Activated CD8-positive, alpha-beta T cell treated with anti-CD3 and anti-CD28 coated beads, Interleukin-2, amount 10 ng/mL, durations not matched to agents 7 days and 5 days (primary cell): ENCODE results near the gene SETBP1. TPM values are rescaled to one million over a fixed set of nuclear protein-coding genes. Genes with fewer than 3 reads are reported as not detected.

Source experiments
- ATAC-seq: fragments of 150-1000 bp; cut with Tn5 transposase; one replicate; pipeline ENCODE4 v1.10.0; 2021; ENCODE audit warnings: moderate library complexity
- CTCF ChIA-PET: fragments of 350-600 bp; sonication (Branson Sonifier 250); formaldehyde crosslinking; loops from one replicate; lab custom pipeline; 2021; ENCODE audit warnings: antibody characterized with exemption; lab: Charles Lee
- POLR2A ChIA-PET: fragments of 350-600 bp; sonication (Branson Sonifier 250); formaldehyde crosslinking; loops from one replicate; lab custom pipeline; 2021; ENCODE audit warnings: antibody characterized with exemption; lab: Charles Lee
- DNase-seq: peaks from one replicate; pipeline ENCODE4 v3.0.0-alpha.2; 2020
- H3K27ac Mint-ChIP-seq: one replicate; pipeline ENCODE4 v1.8.0; 2021; ENCODE audit warnings: mild to moderate bottlenecking, mixed read lengths
- H3K27me3 Mint-ChIP-seq: one replicate; pipeline ENCODE4 v1.8.0; 2021; ENCODE audit warnings: low read depth, mixed read lengths
- H3K36me3 Mint-ChIP-seq: one replicate; pipeline ENCODE4 v1.8.0; 2021; ENCODE audit warnings: low read depth, mixed read lengths
- H3K4me1 Mint-ChIP-seq: one replicate; pipeline ENCODE4 v1.8.0; 2021; ENCODE audit warnings: low read depth, mixed read lengths
- H3K4me3 Mint-ChIP-seq: one replicate; pipeline ENCODE4 v1.8.0; 2021; ENCODE audit warnings: mild to moderate bottlenecking, mixed read lengths
- H3K9me3 Mint-ChIP-seq: one replicate; pipeline ENCODE4 v1.8.0; 2022; ENCODE audit warnings: mixed read lengths; ENCODE audit not compliant: insufficient read depth
- total RNA-seq, 2 experiments: library from RNA; stranded (reverse); gene quantifications; one replicate each; pipeline ENCODE4 v1.2.3, GENCODE V29; 2021

SETBP1 gene
- total RNA-seq, 2 experiments from 2014 or later, result 7.0 to 8.4 TPM

DNA sequence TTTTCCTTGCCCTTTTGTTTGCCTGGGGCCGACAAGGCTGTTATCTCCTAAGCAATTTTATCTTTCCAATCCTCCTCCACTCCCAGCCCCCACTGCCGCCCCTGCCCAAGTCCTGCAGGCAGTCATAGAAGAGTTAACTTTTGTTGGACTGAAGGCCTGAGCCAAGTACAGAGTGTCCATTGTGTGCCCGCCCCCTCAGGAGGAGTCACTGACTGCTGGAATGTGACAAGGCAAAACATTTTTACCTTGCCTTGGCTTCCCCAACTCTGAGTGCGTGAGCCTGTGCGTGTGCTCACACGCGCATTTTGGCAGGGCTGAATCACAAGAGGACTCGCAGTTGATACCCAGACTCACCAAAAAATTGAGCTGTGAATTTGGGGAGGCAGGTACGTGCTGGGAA is 16.2 kb downstream of the SETBP1 start:
- ATAC-seq, result no peak

GRCh38 chr18:44697315-44697714 is 16.6 kb downstream of the SETBP1 start:
- Mint-ChIP-seq H3K4me1 (peaks cover 8% of the 10 kb centered on the region), H3K4me3 (no peak overlapping the region), H3K27me3 (peaks cover 22% of the 10 kb centered on the region), H3K27ac (no peak overlapping the region), H3K36me3 (peaks cover 2% of the 10 kb centered on the region), H3K9me3 (no peaks in the 10 kb centered on the region)
- CTCF ChIA-PET, result interaction anchor here (1.0 kb wide), 1 partner anchor 11 kb away, joined by 4 read pairs; no protein-coding TSS in a partner anchor
- no peak for ATAC-seq
- no peak for DNase-seq
- POLR2A ChIA-PET, result no interaction called here

More for the DNA sequence above, 16.2 kb downstream of the SETBP1 start:
- Mint-ChIP-seq H3K9me3 (no peaks in the 10 kb centered on the region), H3K27me3 (peaks cover 23% of the 10 kb centered on the region), H3K36me3 (peaks cover 2% of the 10 kb centered on the region), H3K27ac (no peak overlapping the region), H3K4me1 (peaks cover 8% of the 10 kb centered on the region), H3K4me3 (no peak overlapping the region)
- DNase-seq, result no peak
- ChIA-PET CTCF (interaction anchor here (1.0 kb wide), 1 partner anchor 12 kb away, joined by 4 read pairs; no protein-coding TSS in a partner anchor), POLR2A (no interaction called here)

DNA sequence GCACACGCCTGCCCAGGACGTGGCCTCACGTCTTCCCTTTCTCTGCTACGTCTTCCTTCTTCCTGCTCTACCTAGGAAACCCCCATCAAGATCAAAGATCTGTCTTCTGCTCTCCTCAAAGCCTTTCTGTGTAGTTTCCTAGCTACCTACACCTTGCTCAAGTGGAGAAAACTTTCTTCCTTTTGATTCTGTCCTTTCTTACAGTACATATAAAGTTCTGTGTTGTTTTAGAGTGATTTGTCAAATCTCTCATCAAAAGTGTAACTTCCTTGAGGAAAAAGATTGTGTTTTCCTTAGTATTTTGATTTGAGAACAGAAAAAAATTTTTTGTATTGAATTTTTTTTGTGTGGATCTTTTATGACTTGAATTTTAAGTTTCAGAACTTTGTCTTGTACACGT is 17.8 kb downstream of the SETBP1 start:
- H3K36me3 Mint-ChIP-seq, result peaks cover 4% of the 10 kb centered on the region
- H3K27me3 Mint-ChIP-seq, result peaks cover 18% of the 10 kb centered on the region
- H3K4me3 Mint-ChIP-seq, result no peak overlapping the region
- no peak overlapping the region for H3K27ac Mint-ChIP-seq
- no peak for DNase-seq
- POLR2A ChIA-PET, result no interaction called here
- CTCF ChIA-PET, result no interaction called here
- ATAC-seq, result no peak
- peaks cover 8% of the 10 kb centered on the region for H3K4me1 Mint-ChIP-seq
- H3K9me3 Mint-ChIP-seq, result no peaks in the 10 kb centered on the region

- H3K4me1 Mint-ChIP-seq, result peaks cover 8% of the 10 kb centered on the region
- H3K36me3 Mint-ChIP-seq, result peaks cover 7% of the 10 kb centered on the region
- no peak overlapping the region for H3K27ac Mint-ChIP-seq
- no peak overlapping the region for H3K4me3 Mint-ChIP-seq
- POLR2A ChIA-PET, result no interaction called here
- CTCF ChIA-PET, result no interaction called here
- H3K9me3 Mint-ChIP-seq, result no peaks in the 10 kb centered on the region
- ATAC-seq (no peak), DNase-seq (no peak)
- peaks cover 15% of the 10 kb centered on the region for H3K27me3 Mint-ChIP-seq
Measured at GRCh38 chr18:44699572-44700261, 19.0 kb downstream of the SETBP1 start.

DNA sequence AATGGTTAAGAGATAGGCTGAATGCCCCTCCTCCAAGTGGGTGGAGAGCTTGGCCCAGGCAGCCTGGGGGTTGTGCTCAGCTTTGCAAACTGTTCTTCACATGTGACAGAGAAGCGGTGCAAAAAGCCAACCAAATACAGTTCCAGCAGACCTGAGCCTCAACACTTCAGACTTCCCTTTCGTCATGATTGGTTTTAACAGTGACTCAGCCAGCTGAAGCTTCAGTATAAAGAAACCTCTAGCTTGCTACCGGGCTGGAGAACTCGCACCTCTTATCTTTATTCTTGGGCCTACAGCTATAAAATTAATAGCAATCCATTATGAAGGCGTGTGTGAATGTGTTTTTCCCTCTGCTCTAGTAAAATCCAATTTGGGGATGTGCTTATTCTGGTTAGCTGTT is 20.0 kb downstream of the SETBP1 start:
- ATAC-seq, result peak; percentile 33
- H3K36me3 Mint-ChIP-seq, result peaks cover 5% of the 10 kb centered on the region
- no peak overlapping the region for H3K4me3 Mint-ChIP-seq
- CTCF ChIA-PET, result interaction anchor here (0.8 to 1.1 kb wide), 2 partner anchors 14 to 59 kb away, joined by 3 read pairs; no protein-coding TSS in a partner anchor
- no peaks in the 10 kb centered on the region for H3K9me3 Mint-ChIP-seq
- H3K27ac Mint-ChIP-seq, result no peak overlapping the region
- peak; percentile 27 for DNase-seq
- peaks cover 10% of the 10 kb centered on the region for H3K27me3 Mint-ChIP-seq
- POLR2A ChIA-PET, result no interaction called here
- H3K4me1 Mint-ChIP-seq, result peaks cover 8% of the 10 kb centered on the region

GRCh38 chr18:44701227-44701626 is 20.5 kb downstream of the SETBP1 start:
- Mint-ChIP-seq H3K4me1 (peaks cover 8% of the 10 kb centered on the region), H3K4me3 (no peak overlapping the region), H3K27ac (no peak overlapping the region), H3K27me3 (peaks cover 7% of the 10 kb centered on the region), H3K9me3 (no peaks in the 10 kb centered on the region), H3K36me3 (peaks cover 5% of the 10 kb centered on the region)
- ChIA-PET POLR2A (no interaction called here), CTCF (interaction anchor here (1.1 kb wide), 1 partner anchor 14 kb away, joined by 3 read pairs; no protein-coding TSS in a partner anchor)
- ATAC-seq, result no peak
- DNase-seq, result no peak

DNA sequence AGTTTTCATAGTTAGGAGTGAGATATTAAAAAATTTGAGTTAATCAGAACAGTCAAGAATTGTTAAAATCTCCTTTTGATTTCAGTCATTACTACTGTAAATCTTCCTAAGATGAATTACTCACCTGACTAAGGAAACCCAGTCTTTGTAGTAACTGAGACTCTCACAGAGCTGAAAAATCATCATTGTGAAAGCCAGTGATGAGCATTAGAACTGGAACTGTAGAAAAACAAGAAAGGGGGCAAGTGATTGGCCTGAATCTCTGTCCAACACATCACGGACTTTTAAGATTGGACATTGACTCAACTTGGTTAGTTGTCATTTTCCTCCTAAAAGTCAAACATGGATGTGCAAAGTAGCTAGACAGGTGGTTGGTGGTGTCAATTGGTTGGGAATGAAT is 21.9 kb downstream of the SETBP1 start:
- H3K9me3 Mint-ChIP-seq, result no peaks in the 10 kb centered on the region
- H3K36me3 Mint-ChIP-seq, result peaks cover 6% of the 10 kb centered on the region
- ChIA-PET CTCF (interaction anchor here (0.9 kb wide), 1 partner anchor 24 kb away, joined by 3 read pairs; no protein-coding TSS in a partner anchor), POLR2A (no interaction called here)
- ATAC-seq (no peak), DNase-seq (no peak)
- H3K4me3 Mint-ChIP-seq, result no peak overlapping the region
- peaks cover 8% of the 10 kb centered on the region for H3K4me1 Mint-ChIP-seq
- H3K27me3 Mint-ChIP-seq, result peaks cover 11% of the 10 kb centered on the region
- no peak overlapping the region for H3K27ac Mint-ChIP-seq

DNA sequence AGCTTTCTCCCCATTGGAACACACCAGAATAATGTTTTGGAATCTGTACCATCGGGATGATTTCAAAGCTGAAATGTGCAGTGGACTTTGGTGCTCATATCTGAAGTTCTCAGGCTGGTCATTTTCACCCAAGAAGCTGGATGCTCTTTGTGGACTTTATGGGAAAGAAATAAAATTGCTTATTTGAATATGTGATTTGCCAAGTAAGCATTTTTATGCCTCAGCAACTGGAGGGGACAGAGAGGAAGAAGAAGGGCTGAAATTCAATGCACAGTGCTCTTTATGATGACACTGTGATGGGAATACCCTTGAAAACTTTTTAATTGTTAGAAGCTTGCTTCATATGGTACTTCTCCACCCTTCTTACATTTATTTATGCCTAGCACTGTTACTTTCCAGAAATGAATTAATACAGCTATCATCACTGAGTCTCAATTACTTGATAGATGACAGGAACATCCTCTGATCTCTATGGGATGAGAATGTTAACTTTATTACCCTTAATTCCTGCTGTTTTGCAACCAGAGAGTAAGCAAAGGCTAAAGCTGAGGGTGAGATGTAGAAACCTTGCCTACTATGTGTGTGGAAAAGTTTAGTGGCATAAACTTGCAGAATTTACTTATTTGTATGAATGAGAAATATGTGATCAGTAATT is 23.6 kb downstream of the SETBP1 start:
- Mint-ChIP-seq H3K9me3 (no peaks in the 10 kb centered on the region), H3K27me3 (peaks cover 9% of the 10 kb centered on the region), H3K4me1 (peaks cover 9% of the 10 kb centered on the region), H3K4me3 (no peak overlapping the region), H3K36me3 (peaks cover 9% of the 10 kb centered on the region), H3K27ac (no peak overlapping the region)
- DNase-seq (no peak), ATAC-seq (no peak)
- POLR2A ChIA-PET, result no interaction called here
- CTCF ChIA-PET, result no interaction called here

DNA sequence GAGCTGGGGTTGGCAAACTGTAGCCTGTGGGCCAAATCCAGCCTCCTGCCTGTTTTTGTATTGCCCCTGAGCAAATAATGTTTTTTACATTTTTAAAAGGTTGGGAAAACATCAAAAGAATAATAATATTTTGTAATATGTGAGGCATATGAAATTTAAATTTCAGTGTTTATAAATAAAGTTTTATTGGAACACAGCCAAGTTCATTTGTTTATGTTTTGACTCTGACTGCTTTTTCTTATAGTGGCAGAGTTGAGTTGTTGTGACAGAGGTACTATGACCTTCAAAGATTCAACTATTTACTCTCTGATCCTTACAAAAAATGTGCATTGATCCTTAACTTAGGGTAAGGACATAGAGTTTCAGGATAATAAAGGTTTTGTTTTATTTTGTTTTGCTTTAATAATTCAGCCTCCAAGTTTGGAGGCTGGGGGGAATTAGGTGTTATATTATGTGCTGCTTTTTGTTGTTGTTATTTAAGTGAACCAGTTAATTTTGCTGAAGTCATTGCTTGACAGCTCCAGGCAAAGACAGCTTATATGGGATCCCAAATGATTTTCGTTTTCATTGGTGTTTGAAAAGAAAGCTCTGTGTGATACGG is 24.5 kb downstream of the SETBP1 start:
- POLR2A ChIA-PET, result no interaction called here
- Mint-ChIP-seq H3K36me3 (peaks cover 9% of the 10 kb centered on the region), H3K9me3 (no peaks in the 10 kb centered on the region), H3K4me3 (no peak overlapping the region), H3K27ac (no peak overlapping the region), H3K27me3 (peaks cover 9% of the 10 kb centered on the region), H3K4me1 (peaks cover 18% of the 10 kb centered on the region)
- CTCF ChIA-PET, result no interaction called here
- ATAC-seq (no peak), DNase-seq (no peak)

GRCh38 chr18:44708451-44709083 is 27.9 kb downstream of the SETBP1 start:
- Mint-ChIP-seq H3K27ac (no peak overlapping the region), H3K36me3 (peaks cover 7% of the 10 kb centered on the region), H3K4me1 (peaks cover 26% of the 10 kb centered on the region), H3K4me3 (no peak overlapping the region), H3K27me3 (peaks cover 9% of the 10 kb centered on the region), H3K9me3 (no peaks in the 10 kb centered on the region)
- ChIA-PET CTCF (interaction anchor here (1.4 kb wide), 1 partner anchor 12 kb away, joined by 4 read pairs; no protein-coding TSS in a partner anchor), POLR2A (no interaction called here)
- DNase-seq, result no peak
- no peak for ATAC-seq

- Mint-ChIP-seq H3K4me1 (peaks cover 26% of the 10 kb centered on the region), H3K4me3 (no peak overlapping the region), H3K9me3 (no peaks in the 10 kb centered on the region), H3K36me3 (peaks cover 6% of the 10 kb centered on the region), H3K27me3 (peaks cover 11% of the 10 kb centered on the region), H3K27ac (peak overlapping the region; percentile 21)
- DNase-seq, result no peak
- ChIA-PET CTCF (interaction anchor here (1.4 kb wide), 1 partner anchor 12 kb away, joined by 4 read pairs; no protein-coding TSS in a partner anchor), POLR2A (no interaction called here)
- ATAC-seq, result peak; percentile 53
Measured at GRCh38 chr18:44709307-44710126, 28.8 kb downstream of the SETBP1 start.
